GM12874 (cell line): ENCODE data around the gene F2R.

Experiments
- CTCF ChIP-seq: IDR thresholded peaks from 2 replicates; pipeline ENCODE4 v1.5.1; 2011; ENCODE audit warnings: low read depth, mild to moderate bottlenecking, control low read depth, low read length, moderate library complexity; ENCODE audit not compliant: insufficient read depth

The F2R gene

GRCh38 chr5:76733049-76733417, 17.1 kb downstream of the F2R start:
- TF ChIP-seq CTCF: no peak

- no peak for TF ChIP-seq CTCF
Measured at GRCh38 chr5:76735762-76736545, 20.0 kb downstream of the F2R start.

GRCh38 chr5:76736679-76737556, 21.0 kb downstream of the F2R start:
- no peak for TF ChIP-seq CTCF

GRCh38 chr5:76737846-76738245, 21.9 kb downstream of the F2R start:
- no peak for TF ChIP-seq CTCF

- no peak for TF ChIP-seq CTCF
Measured at GRCh38 chr5:76742583-76742982, 26.7 kb downstream of the F2R start.

GRCh38 chr5:76744632-76745031, 28.7 kb downstream of the F2R start:
- no peak for TF ChIP-seq CTCF

- no peak for TF ChIP-seq CTCF
Measured at GRCh38 chr5:76745670-76746069, 29.7 kb downstream of the F2R start.
